Measurements from ENCODE around the gene TWNK.

The TWNK gene

DNA sequence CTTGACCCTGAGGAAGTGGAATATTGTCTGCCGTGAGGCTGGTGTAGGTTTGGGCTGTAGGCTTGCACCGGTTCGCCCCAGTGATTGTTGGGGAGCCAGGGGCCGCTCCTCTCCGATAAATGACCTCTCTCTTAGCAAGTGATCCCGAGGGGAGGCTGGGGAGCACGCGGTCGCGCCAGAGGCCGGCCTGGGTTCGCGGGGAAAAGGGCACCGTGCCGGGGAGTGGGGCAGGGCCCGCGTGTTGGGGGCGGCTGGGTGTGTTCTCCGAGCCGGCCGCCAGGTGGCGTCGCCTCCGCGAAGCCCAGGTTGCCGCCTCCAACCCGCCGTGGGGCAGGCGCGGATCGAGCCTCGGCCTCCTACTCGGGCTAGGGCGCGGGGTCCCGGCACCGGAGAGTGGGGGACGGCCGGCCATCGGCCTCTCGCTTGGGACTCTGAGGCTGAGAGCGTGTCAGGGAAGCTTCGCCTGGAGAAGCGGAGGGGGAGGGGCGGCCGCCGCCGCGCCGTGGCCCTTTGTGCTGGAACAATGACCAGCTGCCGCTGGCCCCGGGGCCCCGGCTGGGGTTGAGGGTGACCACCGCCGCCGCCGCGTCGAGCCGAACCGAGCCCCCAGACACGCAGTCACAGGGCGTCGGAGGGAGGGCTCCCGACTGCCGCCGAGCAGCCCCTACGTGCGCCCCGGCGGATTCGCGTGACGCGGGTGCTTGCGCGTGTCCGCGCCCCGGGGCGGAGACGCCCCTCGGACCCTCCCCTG, 11.8 kb downstream of the TWNK start:
- Histone ChIP-seq H3K9me3 (ENCODE audit: low read length) (no peaks in the 10 kb centered on the region), H3K4me1 (ENCODE audit: insufficient read depth, low read length) (peaks cover 37% of the 10 kb centered on the region), H3K36me3 (ENCODE audit: insufficient read depth, low read length) (peaks cover 17% of the 10 kb centered on the region), H3K4me3 (ENCODE audit: low read depth in 1 of 2, low read length in 2 of 2) (peak overlapping the region; percentile 68 to 90), H3K27ac (ENCODE audit: low read depth, low read length) (peak overlapping the region; percentile 98), H3K27me3 (ENCODE audit: control insufficient read depth in 1 of 2, insufficient read depth in 2 of 2, low read length in 2 of 2) (no peaks in the 10 kb centered on the region), H3K9ac (ENCODE audit: low read length) (peak overlapping the region; percentile 96)

DNA sequence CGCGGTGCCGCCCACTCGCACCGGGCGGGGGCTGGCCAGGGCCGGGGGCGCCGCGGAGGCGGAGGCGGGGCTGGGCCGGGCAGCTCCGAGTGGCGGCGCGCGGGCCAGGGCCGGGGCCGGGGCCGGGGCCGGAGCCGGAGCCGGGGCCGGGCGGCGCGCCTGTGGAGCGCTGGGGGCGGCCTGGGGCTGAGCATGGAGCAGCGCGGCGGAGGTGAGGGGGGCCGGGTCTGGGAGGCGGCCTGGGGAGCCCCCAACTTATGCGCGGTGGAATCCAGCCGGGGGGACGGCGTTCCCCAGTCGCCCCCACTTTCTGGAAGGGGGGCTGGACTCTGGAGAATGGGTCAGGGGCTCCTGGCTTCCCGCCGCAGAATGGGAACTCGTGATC, 12.4 kb downstream of the TWNK start, which contains the start of gene LZTS2:
LZTS2 (plus strand) TSS at position 67 of the 385 bp plus-strand sequence. CDS start 2,731 bp downstream, outside the sequence.
- peaks cover 20% of the 10 kb centered on the region for H3K36me3 ChIP-seq (ENCODE audit: insufficient read depth, low read length)

DNA sequence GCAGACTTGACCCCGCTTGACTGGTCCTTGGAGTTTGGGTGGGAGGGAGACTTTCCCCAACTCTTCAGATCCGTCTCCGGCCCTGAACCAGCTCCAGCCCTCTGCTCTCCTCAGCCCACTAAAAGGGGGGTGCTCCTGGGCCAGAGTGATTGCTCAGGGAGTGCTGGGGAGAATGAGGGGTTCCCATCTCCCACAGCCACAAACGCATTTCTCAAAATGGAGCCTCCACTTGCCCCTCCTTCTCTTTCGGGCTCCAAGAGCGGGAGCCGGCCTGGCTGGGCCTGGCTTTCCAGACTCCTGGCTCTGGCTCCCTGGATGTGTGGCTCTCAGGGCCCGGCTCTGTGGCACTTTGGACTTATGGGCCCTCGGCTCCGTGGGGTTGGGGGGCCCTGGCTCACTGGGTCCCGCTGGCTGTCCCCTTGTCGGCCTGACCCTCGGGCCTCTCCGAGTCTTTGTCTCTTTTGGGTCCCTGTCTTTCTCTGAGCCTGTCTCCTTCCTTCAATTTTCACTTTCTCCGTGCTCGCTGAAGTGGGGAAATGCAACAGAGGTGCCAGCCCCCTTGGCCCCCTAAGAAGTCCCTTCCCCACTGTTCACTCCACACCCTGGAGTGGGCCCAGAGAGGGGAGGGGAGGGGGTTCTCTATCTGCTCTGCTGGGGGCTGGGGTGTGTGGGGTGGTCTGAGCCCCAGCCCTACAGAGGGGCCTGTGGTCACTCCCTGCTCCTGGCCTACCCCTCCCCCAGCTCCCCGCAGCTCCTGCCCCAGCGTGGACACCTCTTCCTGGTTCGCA, 13.0 kb downstream of the TWNK start:
- Histone ChIP-seq H3K36me3 (ENCODE audit: insufficient read depth, low read length) (peaks cover 22% of the 10 kb centered on the region), H3K27me3 (ENCODE audit: control insufficient read depth in 1 of 2, insufficient read depth in 2 of 2, low read length in 2 of 2) (no peaks in the 10 kb centered on the region), H3K4me1 (ENCODE audit: insufficient read depth, low read length) (peaks cover 37% of the 10 kb centered on the region)

More for the DNA sequence above, 12.4 kb downstream of the TWNK start, which contains the start of gene LZTS2:
- Histone ChIP-seq H3K4me3 (ENCODE audit: low read depth in 1 of 2, low read length in 2 of 2) (peak within 1 kb of the TSS; percentile 79 to 90), H3K27ac (ENCODE audit: low read depth, low read length) (peak within 1 kb of the TSS; percentile 98), H3K27me3 (ENCODE audit: control insufficient read depth in 1 of 2, insufficient read depth in 2 of 2, low read length in 2 of 2) (no peaks in the 10 kb centered on the region), H3K4me1 (ENCODE audit: insufficient read depth, low read length) (peaks cover 37% of the 10 kb centered on the region), H3K9me3 (ENCODE audit: low read length) (no peaks in the 10 kb centered on the region), H3K9ac (ENCODE audit: low read length) (peak within 1 kb of the TSS; percentile 96)

DNA sequence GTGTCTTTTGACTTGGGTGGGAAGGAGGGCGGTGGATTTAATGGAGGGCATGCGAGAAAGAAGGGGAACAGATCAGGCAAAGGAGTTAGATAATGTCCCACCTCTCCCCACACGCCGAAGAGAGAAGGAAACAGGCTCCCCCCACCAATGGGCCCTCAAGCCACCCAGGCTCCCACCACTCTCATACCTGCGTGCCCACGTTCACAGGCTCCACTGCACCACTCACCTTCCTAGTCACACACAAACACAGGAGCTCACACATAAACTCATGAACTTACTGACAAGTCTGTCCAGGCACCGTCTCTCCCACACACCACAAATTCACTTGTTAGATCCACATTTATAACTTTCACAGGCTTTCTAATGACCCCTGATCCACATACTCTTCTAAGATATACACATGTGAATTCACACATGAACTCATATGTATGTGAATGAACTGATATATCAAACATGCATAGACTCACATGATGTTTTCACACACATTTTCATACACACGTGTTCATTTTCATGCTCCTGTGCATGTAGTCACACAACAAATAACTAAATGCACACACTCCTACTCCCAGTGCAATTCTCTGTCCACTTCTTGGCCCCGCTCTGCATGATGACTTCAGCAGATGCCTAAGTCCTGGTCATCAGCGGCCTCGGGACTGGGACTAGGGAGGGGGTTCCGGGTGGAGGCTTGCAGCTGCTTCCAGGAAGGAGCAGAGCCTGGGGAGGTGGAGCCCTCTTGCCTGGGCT, 13.7 kb downstream of the TWNK start:
- Histone ChIP-seq H3K36me3 (ENCODE audit: insufficient read depth, low read length) (peaks cover 30% of the 10 kb centered on the region), H3K4me3 (ENCODE audit: low read depth in 1 of 2, low read length in 2 of 2) (peak overlapping the region; percentile 56 to 79), H3K9ac (ENCODE audit: low read length) (peak overlapping the region; percentile 94), H3K27ac (ENCODE audit: low read depth, low read length) (peak overlapping the region; percentile 65), H3K9me3 (ENCODE audit: low read length) (no peaks in the 10 kb centered on the region), H3K27me3 (ENCODE audit: control insufficient read depth in 1 of 2, insufficient read depth in 2 of 2, low read length in 2 of 2) (no peaks in the 10 kb centered on the region), H3K4me1 (ENCODE audit: insufficient read depth, low read length) (peaks cover 37% of the 10 kb centered on the region)

More for the DNA sequence above, 13.0 kb downstream of the TWNK start:
- H3K9me3 ChIP-seq (ENCODE audit: low read length): no peaks in the 10 kb centered on the region
- H3K9ac ChIP-seq (ENCODE audit: low read length): peak overlapping the region; percentile 94
- peak overlapping the region; percentile 56 to 79 for H3K4me3 ChIP-seq (ENCODE audit: low read depth in 1 of 2, low read length in 2 of 2)
- H3K27ac ChIP-seq (ENCODE audit: low read depth, low read length): peak overlapping the region; percentile 65

DNA sequence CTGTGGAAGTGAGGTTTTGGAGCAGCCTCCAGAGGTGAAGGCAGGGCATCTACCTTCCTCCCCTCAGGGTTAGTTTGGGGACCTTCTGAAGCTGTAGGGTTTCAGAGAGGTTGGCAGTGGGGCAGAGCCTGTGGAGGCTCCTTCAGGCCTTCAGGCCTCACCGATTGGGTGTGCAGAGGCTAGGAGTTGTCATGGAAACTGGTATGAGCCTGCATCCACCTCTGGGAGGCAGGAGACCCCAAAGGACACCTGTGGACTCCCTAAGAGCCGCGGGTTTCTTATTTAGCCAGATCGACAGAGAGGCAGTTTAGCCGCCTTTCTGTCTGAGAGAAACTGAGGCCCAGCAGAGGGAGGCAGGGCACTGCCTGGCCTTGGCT, 14.3 kb downstream of the TWNK start:
- Histone ChIP-seq H3K4me3 (ENCODE audit: low read depth in 1 of 2, low read length in 2 of 2) (peak overlapping the region in 1 of 2 donors; percentile 79), H3K9ac (ENCODE audit: low read length) (peak overlapping the region; percentile 94), H3K36me3 (ENCODE audit: insufficient read depth, low read length) (peaks cover 32% of the 10 kb centered on the region), H3K27ac (ENCODE audit: low read depth, low read length) (peak overlapping the region; percentile 65), H3K4me1 (ENCODE audit: insufficient read depth, low read length) (peaks cover 35% of the 10 kb centered on the region), H3K27me3 (ENCODE audit: control insufficient read depth in 1 of 2, insufficient read depth in 2 of 2, low read length in 2 of 2) (no peaks in the 10 kb centered on the region), H3K9me3 (ENCODE audit: low read length) (no peaks in the 10 kb centered on the region)

DNA sequence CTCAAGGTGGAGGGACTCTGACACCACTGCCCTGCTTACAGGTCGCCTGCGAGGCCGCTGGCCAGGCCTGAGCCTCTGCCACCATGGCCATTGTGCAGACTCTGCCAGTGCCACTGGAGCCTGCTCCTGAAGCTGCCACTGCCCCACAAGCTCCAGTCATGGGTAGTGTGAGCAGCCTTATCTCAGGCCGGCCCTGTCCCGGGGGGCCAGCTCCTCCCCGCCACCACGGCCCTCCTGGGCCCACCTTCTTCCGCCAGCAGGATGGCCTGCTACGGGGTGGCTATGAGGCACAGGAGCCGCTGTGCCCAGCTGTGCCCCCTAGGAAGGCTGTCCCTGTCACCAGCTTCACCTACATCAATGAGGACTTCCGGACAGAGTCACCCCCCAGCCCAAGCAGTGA, 15.1 kb downstream of the TWNK start:
- peak overlapping the region in 1 of 2 donors; percentile 79 for H3K4me3 ChIP-seq (ENCODE audit: low read depth in 1 of 2, low read length in 2 of 2)
- peaks cover 35% of the 10 kb centered on the region for H3K4me1 ChIP-seq (ENCODE audit: insufficient read depth, low read length)
- H3K36me3 ChIP-seq (ENCODE audit: insufficient read depth, low read length): peaks cover 32% of the 10 kb centered on the region
- peak overlapping the region; percentile 94 for H3K9ac ChIP-seq (ENCODE audit: low read length)
- no peaks in the 10 kb centered on the region for H3K27me3 ChIP-seq (ENCODE audit: control insufficient read depth in 1 of 2, insufficient read depth in 2 of 2, low read length in 2 of 2)
- no peaks in the 10 kb centered on the region for H3K9me3 ChIP-seq (ENCODE audit: low read length)
- H3K27ac ChIP-seq (ENCODE audit: low read depth, low read length): peak overlapping the region; percentile 65

DNA sequence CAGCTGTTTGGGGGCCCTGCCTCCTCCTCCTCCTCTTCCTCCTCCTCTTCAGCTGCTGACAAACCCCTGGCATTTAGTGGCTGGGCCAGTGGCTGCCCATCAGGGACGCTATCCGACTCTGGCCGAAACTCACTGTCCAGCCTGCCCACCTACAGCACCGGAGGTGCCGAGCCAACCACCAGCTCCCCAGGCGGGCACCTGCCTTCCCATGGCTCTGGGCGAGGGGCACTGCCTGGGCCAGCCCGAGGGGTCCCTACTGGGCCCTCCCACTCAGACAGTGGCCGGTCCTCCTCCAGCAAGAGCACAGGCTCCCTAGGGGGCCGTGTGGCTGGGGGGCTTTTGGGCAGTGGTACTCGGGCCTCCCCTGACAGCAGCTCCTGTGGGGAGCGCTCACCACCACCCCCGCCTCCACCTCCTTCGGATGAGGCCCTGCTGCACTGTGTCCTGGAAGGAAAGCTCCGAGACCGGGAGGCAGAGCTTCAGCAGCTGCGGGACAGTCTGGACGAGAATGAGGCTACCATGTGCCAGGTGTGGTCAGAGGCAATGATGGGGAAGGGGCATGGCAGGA, 16.4 kb downstream of the TWNK start:
- Histone ChIP-seq H3K27me3 (ENCODE audit: control insufficient read depth in 1 of 2, insufficient read depth in 2 of 2, low read length in 2 of 2) (no peaks in the 10 kb centered on the region), H3K36me3 (ENCODE audit: insufficient read depth, low read length) (peaks cover 32% of the 10 kb centered on the region), H3K9me3 (ENCODE audit: low read length) (no peaks in the 10 kb centered on the region), H3K27ac (ENCODE audit: low read depth, low read length) (peak overlapping the region; percentile 19), H3K4me3 (ENCODE audit: low read depth in 1 of 2, low read length in 2 of 2) (no peak overlapping the region), H3K4me1 (ENCODE audit: insufficient read depth, low read length) (peaks cover 40% of the 10 kb centered on the region), H3K9ac (ENCODE audit: low read length) (no peak overlapping the region)

DNA sequence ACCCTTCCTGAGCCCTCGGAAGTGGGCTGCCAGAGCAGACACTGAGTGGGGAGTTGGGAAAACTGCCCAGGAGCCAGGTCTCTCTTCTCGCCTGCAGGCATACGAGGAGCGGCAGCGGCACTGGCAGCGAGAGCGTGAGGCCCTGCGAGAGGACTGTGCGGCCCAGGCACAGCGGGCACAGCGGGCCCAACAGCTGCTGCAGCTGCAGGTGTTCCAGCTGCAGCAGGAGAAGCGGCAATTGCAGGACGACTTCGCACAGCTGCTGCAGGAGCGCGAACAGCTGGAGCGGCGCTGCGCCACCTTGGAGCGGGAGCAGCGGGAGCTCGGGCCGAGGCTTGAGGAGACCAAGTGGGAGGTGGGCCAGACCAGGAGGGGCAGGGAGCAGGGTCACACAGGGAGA, 18.0 kb downstream of the TWNK start:
- H3K27ac ChIP-seq (ENCODE audit: low read depth, low read length): no peak overlapping the region
- no peaks in the 10 kb centered on the region for H3K9me3 ChIP-seq (ENCODE audit: low read length)
- H3K36me3 ChIP-seq (ENCODE audit: insufficient read depth, low read length): peaks cover 32% of the 10 kb centered on the region
- H3K27me3 ChIP-seq (ENCODE audit: control insufficient read depth in 1 of 2, insufficient read depth in 2 of 2, low read length in 2 of 2): no peaks in the 10 kb centered on the region
- H3K9ac ChIP-seq (ENCODE audit: low read length): no peak overlapping the region
- H3K4me3 ChIP-seq (ENCODE audit: low read depth in 1 of 2, low read length in 2 of 2): no peak overlapping the region
- H3K4me1 ChIP-seq (ENCODE audit: insufficient read depth, low read length): peaks cover 38% of the 10 kb centered on the region

DNA sequence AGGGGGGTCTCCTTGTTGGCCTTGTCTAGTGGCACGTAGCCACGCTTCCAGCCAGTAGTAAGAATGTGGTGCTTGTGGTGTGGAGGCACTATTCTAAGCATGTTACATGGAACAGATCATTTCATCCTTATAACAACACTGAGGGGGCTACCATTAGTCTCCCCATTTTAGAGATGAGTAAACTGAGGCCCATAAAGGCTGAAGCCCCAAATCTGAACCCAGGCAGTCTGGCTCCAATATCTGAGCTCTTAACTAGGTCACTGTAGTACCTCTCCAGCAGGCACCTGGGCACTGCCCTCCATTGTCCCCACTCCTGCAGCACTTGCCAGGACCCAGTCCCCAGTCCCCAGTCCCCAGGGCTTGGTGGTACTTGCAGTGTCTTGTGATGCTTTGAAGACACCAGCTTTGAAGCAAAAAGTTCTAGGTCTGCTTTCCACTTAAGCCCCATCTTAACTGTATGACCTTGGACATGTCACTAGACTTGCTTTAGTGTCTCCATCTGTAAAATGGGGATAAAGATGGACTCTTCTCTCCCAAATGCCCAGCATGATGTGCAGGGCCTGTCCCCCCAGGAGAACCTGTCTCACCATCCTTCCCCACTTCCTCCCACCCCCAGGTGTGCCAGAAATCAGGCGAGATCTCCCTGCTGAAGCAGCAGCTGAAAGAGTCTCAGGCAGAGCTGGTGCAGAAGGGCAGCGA, 18.7 kb downstream of the TWNK start:
- H3K9me3 ChIP-seq (ENCODE audit: low read length): no peaks in the 10 kb centered on the region
- peaks cover 32% of the 10 kb centered on the region for H3K4me1 ChIP-seq (ENCODE audit: insufficient read depth, low read length)
- H3K27ac ChIP-seq (ENCODE audit: low read depth, low read length): no peak overlapping the region
- peaks cover 32% of the 10 kb centered on the region for H3K36me3 ChIP-seq (ENCODE audit: insufficient read depth, low read length)
- H3K27me3 ChIP-seq (ENCODE audit: control insufficient read depth in 1 of 2, insufficient read depth in 2 of 2, low read length in 2 of 2): no peaks in the 10 kb centered on the region
- no peak overlapping the region for H3K9ac ChIP-seq (ENCODE audit: low read length)
- H3K4me3 ChIP-seq (ENCODE audit: low read depth in 1 of 2, low read length in 2 of 2): no peak overlapping the region

DNA sequence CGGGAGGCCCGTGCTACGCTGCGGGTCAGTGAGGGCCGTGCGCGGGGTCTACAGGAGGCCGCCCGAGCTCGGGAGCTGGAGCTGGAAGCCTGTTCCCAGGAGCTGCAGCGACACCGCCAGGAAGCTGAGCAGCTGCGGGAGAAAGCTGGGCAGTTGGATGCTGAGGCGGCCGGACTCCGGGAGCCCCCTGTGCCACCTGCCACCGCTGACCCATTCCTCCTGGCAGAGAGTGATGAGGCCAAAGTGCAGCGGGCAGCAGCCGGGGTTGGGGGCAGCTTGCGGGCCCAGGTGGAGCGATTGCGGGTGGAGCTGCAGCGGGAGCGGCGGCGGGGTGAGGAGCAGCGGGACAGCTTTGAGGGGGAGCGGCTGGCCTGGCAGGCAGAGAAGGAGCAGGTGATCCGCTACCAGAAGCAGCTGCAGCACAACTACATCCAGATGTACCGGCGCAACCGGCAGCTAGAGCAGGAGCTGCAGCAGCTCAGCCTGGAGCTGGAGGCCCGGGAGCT, 19.3 kb downstream of the TWNK start:
- Histone ChIP-seq H3K4me3 (ENCODE audit: low read depth in 1 of 2, low read length in 2 of 2) (no peak overlapping the region), H3K9ac (ENCODE audit: low read length) (no peak overlapping the region), H3K9me3 (ENCODE audit: low read length) (no peaks in the 10 kb centered on the region), H3K27ac (ENCODE audit: low read depth, low read length) (peak overlapping the region; percentile 58), H3K27me3 (ENCODE audit: control insufficient read depth in 1 of 2, insufficient read depth in 2 of 2, low read length in 2 of 2) (no peaks in the 10 kb centered on the region), H3K4me1 (ENCODE audit: insufficient read depth, low read length) (peaks cover 26% of the 10 kb centered on the region), H3K36me3 (ENCODE audit: insufficient read depth, low read length) (peaks cover 32% of the 10 kb centered on the region)
